GM12878 (cell line): ENCODE data around the gene TKFC. TPM values are rescaled to one million over a fixed set of nuclear protein-coding genes. Genes with fewer than 3 reads are reported as not detected.
A peak's percentile ranks its signal among the peaks of the same experiment; 100 is the strongest.

ENCODE experiments used
- DPF2 ChIP-seq: fragments of 450-650 bp; IDR thresholded peaks from 2 replicates; pipeline ENCODE4 v1.6.1; 2017; ENCODE audit warnings: mild to moderate bottlenecking
- EGR1 ChIP-seq, 2 experiments: IDR thresholded peaks; 1 replicate in 1 of 2; 2 replicates in 1 of 2; pipeline ENCODE4 v1.6.1; 2011 to 2012; ENCODE audit warnings: low read depth in 2 of 2, low read length in 2 of 2, borderline replicate concordance in 1 of 2, mild to moderate bottlenecking in 1 of 2, moderate library complexity in 1 of 2
- EP300 ChIP-seq, 2 experiments: fragments of 150-350 bp in 1 of 2; IDR thresholded peaks; 2 replicates each; pipeline ENCODE4 v1.6.1; 2011 to 2012; ENCODE audit warnings: low read depth in 2 of 2, low read length in 2 of 2, borderline replicate concordance in 1 of 2, improper control_type of control experiment in 1 of 2, inconsistent platforms in 1 of 2; ENCODE audit not compliant: control insufficient read depth in 1 of 2
- ESRRA ChIP-seq: IDR thresholded peaks from 2 replicates; pipeline ENCODE4 v1.6.1; 2012; ENCODE audit warnings: mild to moderate bottlenecking, low read length, improper control_type of control experiment
- NR2C1 ChIP-seq: fragments of 450-650 bp; IDR thresholded peaks from 2 replicates; pipeline ENCODE4 v1.6.1; 2017; ENCODE audit warnings: antibody characterized with exemption, mild to moderate bottlenecking, moderate library complexity
- NR2F1 ChIP-seq: fragments of 450-650 bp; conservative IDR thresholded peaks from 2 replicates; pipeline ENCODE4 v1.6.1; 2017; ENCODE audit warnings: mild to moderate bottlenecking
- PAX5 ChIP-seq: IDR thresholded peaks from 2 replicates; pipeline ENCODE4 v1.6.1; 2011; ENCODE audit warnings: low read depth, low read length, borderline replicate concordance
- RB1 ChIP-seq: fragments of 450-650 bp; formaldehyde crosslinking; IDR thresholded peaks from 2 replicates; pipeline ENCODE4 v1.6.1; 2017; ENCODE audit warnings: mild to moderate bottlenecking, borderline replicate concordance
- SMAD5 ChIP-seq: IDR thresholded peaks from 2 replicates; pipeline ENCODE4 v1.6.1; 2016; ENCODE audit warnings: antibody characterized with exemption, low read depth
- SMC3 ChIP-seq: IDR thresholded peaks from 2 replicates; pipeline ENCODE4 v1.6.1; 2011; ENCODE audit warnings: low read length, improper control_type of control experiment, borderline replicate concordance
- STAT1 ChIP-seq: fragments of 450-650 bp; conservative IDR thresholded peaks from 2 replicates; pipeline ENCODE4 v1.6.1; 2014; ENCODE audit warnings: antibody characterized with exemption, mild to moderate bottlenecking
- YBX1 ChIP-seq: fragments of 450-650 bp; IDR thresholded peaks from 2 replicates; pipeline ENCODE4 v1.6.1; 2016; ENCODE audit warnings: antibody characterized with exemption
- polyA plus RNA-seq, 11 experiments: library from polyadenylated mRNA; depleted of rRNA in 4 of 11; unstranded in 6 of 11; stranded (reverse) in 5 of 11; fragments of >200 nt; fragmentation: Nextera tagmentation in 4 of 11; fragmentation: Illumina TruSeq in 1 of 11; extraction: Ambion mirVana in 4 of 11; extraction: Trizol in 1 of 11; gene quantifications; 1 replicate in 1 of 11; 2 replicates in 10 of 11; pipeline versions ENCODE4 v1.2.1 to v1.2.3, GENCODE V29; 2011 to 2016; ENCODE audit warnings: inconsistent platforms in 2 of 11, missing spikeins in 2 of 11, low read depth in 1 of 11
- total RNA-seq, 4 experiments: library from RNA; depleted of rRNA in 3 of 4; stranded (reverse); fragments of >200 nt in 3 of 4; fragmentation: Illumina TruSeq in 1 of 4; extraction: Trizol in 1 of 4; gene quantifications; 2 replicates each; pipeline versions ENCODE4 v1.2.1 to v1.2.3, GENCODE V29; 2013 to 2021
- TF ChIP-seq, protein P1 (sequence below): fragments of 450-650 bp; IDR thresholded peaks from 2 replicates; pipeline ENCODE4 v1.6.1; 2017; ENCODE audit warnings: mild to moderate bottlenecking, low read depth, inconsistent platforms; ENCODE audit not compliant: poor library complexity, severe bottlenecking
- TF ChIP-seq, protein P2 (sequence below): fragments of 450-650 bp; IDR thresholded peaks from 2 replicates; pipeline ENCODE4 v1.6.1; 2017; ENCODE audit warnings: mild to moderate bottlenecking
- TF ChIP-seq, protein P3 (sequence below): fragments of 450-650 bp; IDR thresholded peaks from 2 replicates; pipeline ENCODE4 v1.6.1; 2017; ENCODE audit warnings: antibody characterized with exemption, mild to moderate bottlenecking, moderate library complexity
- TF ChIP-seq, protein P4 (sequence below): fragments of 450-650 bp; IDR thresholded peaks from 2 replicates; pipeline ENCODE4 v1.6.1; 2017; ENCODE audit warnings: low read depth, mild to moderate bottlenecking, moderate library complexity
- TF ChIP-seq, protein P5 (sequence below): IDR thresholded peaks from 2 replicates; pipeline ENCODE4 v1.6.1; 2012; ENCODE audit warnings: low read depth, low read length, improper control_type of control experiment
- TF ChIP-seq, protein P6 (sequence below): fragments of 450-650 bp; IDR thresholded peaks from 2 replicates; pipeline ENCODE4 v1.6.1; 2017; ENCODE audit warnings: borderline replicate concordance

TKFC gene
- total and polyA plus RNA-seq, 10 of the 15 experiments (the other 5 are each of a cell fraction or from before 2014, with no cell fraction given): 2.4 to 113 (median 59.0) TPM

DNA sequence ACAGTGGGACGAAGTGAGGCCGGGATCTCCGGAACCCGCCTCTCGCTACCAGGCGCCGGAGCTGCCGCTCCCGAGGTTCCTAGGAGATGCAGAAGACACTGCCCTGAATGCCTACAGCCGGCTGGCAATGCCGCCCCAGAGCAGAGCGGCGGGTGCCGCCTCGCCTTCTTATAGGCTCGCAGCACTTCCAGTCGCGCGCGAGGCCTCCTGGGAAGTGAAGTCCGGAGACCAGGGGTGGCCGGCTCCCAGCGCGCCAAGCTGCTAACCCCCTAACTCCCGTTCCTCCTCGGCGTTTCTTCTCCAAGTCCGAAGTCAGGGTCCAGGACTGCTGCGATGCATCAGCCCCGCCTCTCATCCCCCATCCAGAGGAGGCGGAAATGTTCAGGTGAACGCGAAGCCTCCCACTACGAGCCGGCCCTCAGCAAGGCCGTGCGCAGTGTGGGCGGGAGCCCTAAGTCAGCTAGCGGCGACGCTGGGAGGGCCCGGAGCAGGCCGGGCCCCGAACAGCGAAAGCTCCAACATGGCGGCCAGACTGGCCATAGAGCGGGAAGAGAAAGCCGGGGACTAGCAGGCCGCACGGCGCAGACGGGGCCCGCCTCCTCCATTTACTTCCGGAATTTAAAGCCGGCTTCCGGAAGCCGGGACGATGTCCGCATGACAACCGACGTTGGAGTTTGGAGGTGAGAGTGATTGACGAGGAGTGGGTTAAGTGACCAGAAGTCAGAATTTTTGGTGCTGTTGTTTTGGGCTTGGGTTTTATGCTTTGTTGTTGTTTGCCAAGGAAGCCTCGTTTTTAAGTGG lies 28.9 kb downstream of the TKFC start, which contains the start of the genes CYB561A3 and TMEM138 (continued):
- TF ChIP-seq, protein P1, sequence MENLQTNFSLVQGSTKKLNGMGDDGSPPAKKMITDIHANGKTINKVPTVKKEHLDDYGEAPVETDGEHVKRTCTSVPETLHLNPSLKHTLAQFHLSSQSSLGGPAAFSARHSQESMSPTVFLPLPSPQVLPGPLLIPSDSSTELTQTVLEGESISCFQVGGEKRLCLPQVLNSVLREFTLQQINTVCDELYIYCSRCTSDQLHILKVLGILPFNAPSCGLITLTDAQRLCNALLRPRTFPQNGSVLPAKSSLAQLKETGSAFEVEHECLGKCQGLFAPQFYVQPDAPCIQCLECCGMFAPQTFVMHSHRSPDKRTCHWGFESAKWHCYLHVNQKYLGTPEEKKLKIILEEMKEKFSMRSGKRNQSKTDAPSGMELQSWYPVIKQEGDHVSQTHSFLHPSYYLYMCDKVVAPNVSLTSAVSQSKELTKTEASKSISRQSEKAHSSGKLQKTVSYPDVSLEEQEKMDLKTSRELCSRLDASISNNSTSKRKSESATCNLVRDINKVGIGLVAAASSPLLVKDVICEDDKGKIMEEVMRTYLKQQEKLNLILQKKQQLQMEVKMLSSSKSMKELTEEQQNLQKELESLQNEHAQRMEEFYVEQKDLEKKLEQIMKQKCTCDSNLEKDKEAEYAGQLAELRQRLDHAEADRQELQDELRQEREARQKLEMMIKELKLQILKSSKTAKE: no peak
- TF ChIP-seq, protein P2, sequence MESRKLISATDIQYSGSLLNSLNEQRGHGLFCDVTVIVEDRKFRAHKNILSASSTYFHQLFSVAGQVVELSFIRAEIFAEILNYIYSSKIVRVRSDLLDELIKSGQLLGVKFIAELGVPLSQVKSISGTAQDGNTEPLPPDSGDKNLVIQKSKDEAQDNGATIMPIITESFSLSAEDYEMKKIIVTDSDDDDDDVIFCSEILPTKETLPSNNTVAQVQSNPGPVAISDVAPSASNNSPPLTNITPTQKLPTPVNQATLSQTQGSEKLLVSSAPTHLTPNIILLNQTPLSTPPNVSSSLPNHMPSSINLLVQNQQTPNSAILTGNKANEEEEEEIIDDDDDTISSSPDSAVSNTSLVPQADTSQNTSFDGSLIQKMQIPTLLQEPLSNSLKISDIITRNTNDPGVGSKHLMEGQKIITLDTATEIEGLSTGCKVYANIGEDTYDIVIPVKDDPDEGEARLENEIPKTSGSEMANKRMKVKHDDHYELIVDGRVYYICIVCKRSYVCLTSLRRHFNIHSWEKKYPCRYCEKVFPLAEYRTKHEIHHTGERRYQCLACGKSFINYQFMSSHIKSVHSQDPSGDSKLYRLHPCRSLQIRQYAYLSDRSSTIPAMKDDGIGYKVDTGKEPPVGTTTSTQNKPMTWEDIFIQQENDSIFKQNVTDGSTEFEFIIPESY: no peak
- no peak for TF ChIP-seq YBX1
- TF ChIP-seq, protein P3, sequence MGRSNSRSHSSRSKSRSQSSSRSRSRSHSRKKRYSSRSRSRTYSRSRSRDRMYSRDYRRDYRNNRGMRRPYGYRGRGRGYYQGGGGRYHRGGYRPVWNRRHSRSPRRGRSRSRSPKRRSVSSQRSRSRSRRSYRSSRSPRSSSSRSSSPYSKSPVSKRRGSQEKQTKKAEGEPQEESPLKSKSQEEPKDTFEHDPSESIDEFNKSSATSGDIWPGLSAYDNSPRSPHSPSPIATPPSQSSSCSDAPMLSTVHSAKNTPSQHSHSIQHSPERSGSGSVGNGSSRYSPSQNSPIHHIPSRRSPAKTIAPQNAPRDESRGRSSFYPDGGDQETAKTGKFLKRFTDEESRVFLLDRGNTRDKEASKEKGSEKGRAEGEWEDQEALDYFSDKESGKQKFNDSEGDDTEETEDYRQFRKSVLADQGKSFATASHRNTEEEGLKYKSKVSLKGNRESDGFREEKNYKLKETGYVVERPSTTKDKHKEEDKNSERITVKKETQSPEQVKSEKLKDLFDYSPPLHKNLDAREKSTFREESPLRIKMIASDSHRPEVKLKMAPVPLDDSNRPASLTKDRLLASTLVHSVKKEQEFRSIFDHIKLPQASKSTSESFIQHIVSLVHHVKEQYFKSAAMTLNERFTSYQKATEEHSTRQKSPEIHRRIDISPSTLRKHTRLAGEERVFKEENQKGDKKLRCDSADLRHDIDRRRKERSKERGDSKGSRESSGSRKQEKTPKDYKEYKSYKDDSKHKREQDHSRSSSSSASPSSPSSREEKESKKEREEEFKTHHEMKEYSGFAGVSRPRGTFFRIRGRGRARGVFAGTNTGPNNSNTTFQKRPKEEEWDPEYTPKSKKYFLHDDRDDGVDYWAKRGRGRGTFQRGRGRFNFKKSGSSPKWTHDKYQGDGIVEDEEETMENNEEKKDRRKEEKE: no peak
- TF ChIP-seq STAT1: no peak; the same call in 1 of the 2 replicates
- TF ChIP-seq SMAD5: peak; percentile 82
- peak; percentile 55 for TF ChIP-seq NR2F1
- TF ChIP-seq RB1: peak; percentile 93; the same call in 1 of the 2 replicates
- TF ChIP-seq, protein P4, sequence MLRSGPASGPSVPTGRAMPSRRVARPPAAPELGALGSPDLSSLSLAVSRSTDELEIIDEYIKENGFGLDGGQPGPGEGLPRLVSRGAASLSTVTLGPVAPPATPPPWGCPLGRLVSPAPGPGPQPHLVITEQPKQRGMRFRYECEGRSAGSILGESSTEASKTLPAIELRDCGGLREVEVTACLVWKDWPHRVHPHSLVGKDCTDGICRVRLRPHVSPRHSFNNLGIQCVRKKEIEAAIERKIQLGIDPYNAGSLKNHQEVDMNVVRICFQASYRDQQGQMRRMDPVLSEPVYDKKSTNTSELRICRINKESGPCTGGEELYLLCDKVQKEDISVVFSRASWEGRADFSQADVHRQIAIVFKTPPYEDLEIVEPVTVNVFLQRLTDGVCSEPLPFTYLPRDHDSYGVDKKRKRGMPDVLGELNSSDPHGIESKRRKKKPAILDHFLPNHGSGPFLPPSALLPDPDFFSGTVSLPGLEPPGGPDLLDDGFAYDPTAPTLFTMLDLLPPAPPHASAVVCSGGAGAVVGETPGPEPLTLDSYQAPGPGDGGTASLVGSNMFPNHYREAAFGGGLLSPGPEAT: peak; percentile 74; the same call in 1 of the 2 replicates
- peak; percentile 16 to 39; a peak in 1 of 4 replicates for TF ChIP-seq EP300 (IDR thresholded peaks at IDR 0.05; ENCODE audit: borderline replicate concordance in 1 of 2, control insufficient read depth in 1 of 2, low read depth in 2 of 2, low read length in 2 of 2)
- peak in 1 of 2 experiments; percentile 56; a peak in 2 of 3 replicates for TF ChIP-seq EGR1 (IDR thresholded peaks at IDR 0.05; ENCODE audit: borderline replicate concordance in 1 of 2, low read depth in 2 of 2, low read length in 2 of 2)
- TF ChIP-seq, protein P5, sequence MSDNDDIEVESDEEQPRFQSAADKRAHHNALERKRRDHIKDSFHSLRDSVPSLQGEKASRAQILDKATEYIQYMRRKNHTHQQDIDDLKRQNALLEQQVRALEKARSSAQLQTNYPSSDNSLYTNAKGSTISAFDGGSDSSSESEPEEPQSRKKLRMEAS: no peak; the same call in none of the 2 replicates
- TF ChIP-seq, protein P6, sequence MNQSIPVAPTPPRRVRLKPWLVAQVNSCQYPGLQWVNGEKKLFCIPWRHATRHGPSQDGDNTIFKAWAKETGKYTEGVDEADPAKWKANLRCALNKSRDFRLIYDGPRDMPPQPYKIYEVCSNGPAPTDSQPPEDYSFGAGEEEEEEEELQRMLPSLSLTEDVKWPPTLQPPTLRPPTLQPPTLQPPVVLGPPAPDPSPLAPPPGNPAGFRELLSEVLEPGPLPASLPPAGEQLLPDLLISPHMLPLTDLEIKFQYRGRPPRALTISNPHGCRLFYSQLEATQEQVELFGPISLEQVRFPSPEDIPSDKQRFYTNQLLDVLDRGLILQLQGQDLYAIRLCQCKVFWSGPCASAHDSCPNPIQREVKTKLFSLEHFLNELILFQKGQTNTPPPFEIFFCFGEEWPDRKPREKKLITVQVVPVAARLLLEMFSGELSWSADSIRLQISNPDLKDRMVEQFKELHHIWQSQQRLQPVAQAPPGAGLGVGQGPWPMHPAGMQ: no peak
- no peak for TF ChIP-seq SMC3
- no peak for TF ChIP-seq PAX5
- no peak; the same call in 1 of the 2 replicates for TF ChIP-seq ESRRA
- TF ChIP-seq NR2C1: peak; percentile 92
- TF ChIP-seq DPF2: peak; percentile 66; the same call in 1 of the 2 replicates
